Activated T-helper 17 cell treated with anti-CD3 and anti-CD28 coated beads, Interleukin-2, amount 50 U/mL, for 72 hours (primary cell): ENCODE measurements around the gene ADAM12. TPM values are rescaled to one million over a fixed set of nuclear protein-coding genes. Genes with fewer than 3 reads are reported as not detected.

Experiments
- ATAC-seq: fragments of 150-1000 bp; cut with Tn5 transposase; replicated peaks from 2 replicates; pipeline ENCODE4 v1.10.0; 2021; ENCODE audit warnings: mild to moderate bottlenecking, moderate library complexity
- H3K27ac Mint-ChIP-seq: one replicate; pipeline ENCODE4 v1.8.0; 2022; ENCODE audit warnings: mixed read lengths
- H3K27me3 Mint-ChIP-seq: one replicate; pipeline ENCODE4 v1.8.0; 2022; ENCODE audit warnings: mixed read lengths
- H3K36me3 Mint-ChIP-seq: one replicate; pipeline ENCODE4 v1.8.0; 2022; ENCODE audit warnings: low read depth, mild to moderate bottlenecking, mixed read lengths
- H3K4me1 Mint-ChIP-seq: one replicate; pipeline ENCODE4 v1.8.0; 2022; ENCODE audit warnings: mixed read lengths
- H3K4me3 Mint-ChIP-seq: one replicate; pipeline ENCODE4 v1.8.0; 2022; ENCODE audit warnings: mild to moderate bottlenecking, mixed read lengths
- H3K9me3 Mint-ChIP-seq: one replicate; pipeline ENCODE4 v1.8.0; 2022; ENCODE audit warnings: mixed read lengths
- total RNA-seq, 2 donors: library from RNA; stranded (reverse); gene quantifications; one replicate each; pipeline ENCODE4 v1.2.3, GENCODE V29; 2022

Gene ADAM12
- total RNA-seq, 2 donors from 2014 or later = 8.4 to 25.5 TPM

- peaks cover 6% of the 10 kb centered on the region for H3K36me3 Mint-ChIP-seq
- no peaks in the 10 kb centered on the region for H3K27me3 Mint-ChIP-seq
- H3K4me1 Mint-ChIP-seq = no peaks in the 10 kb centered on the region
- no peak overlapping the region for H3K27ac Mint-ChIP-seq
- H3K4me3 Mint-ChIP-seq = no peak overlapping the region
- H3K9me3 Mint-ChIP-seq = peaks cover 7% of the 10 kb centered on the region
- ATAC-seq = no peak
Measured at GRCh38 chr10:126332576-126332975, 55.7 kb downstream of the ADAM12 start.

DNA sequence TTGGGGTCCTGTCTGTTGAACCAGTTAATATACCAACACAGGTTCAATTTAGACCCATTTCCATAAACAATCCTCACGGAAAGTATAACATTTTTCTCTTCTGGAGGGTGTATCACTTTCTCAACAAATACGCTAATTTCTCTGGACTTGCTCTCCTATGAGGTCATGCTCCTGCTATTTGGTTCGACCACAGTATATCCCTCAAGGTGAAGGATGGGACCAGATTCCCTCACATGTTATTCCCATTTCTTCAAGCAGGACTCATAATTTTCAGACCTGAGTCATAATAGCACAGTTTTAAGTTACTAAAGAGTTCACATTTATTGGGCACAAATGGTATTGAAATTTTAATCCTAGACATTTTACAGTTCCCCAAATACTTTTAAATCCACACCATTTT, 57.2 kb downstream of the ADAM12 start:
- ATAC-seq = no peak
- Mint-ChIP-seq H3K4me3 (no peak overlapping the region), H3K36me3 (peaks cover 6% of the 10 kb centered on the region), H3K4me1 (no peaks in the 10 kb centered on the region), H3K27ac (no peak overlapping the region), H3K9me3 (peaks cover 3% of the 10 kb centered on the region), H3K27me3 (no peaks in the 10 kb centered on the region)

- Mint-ChIP-seq H3K27ac (no peak overlapping the region), H3K4me3 (no peak overlapping the region), H3K9me3 (peaks cover 11% of the 10 kb centered on the region), H3K4me1 (no peaks in the 10 kb centered on the region), H3K27me3 (no peaks in the 10 kb centered on the region), H3K36me3 (peaks cover 6% of the 10 kb centered on the region)
- no peak for ATAC-seq
Measured at GRCh38 chr10:126324826-126325225, 63.5 kb downstream of the ADAM12 start.

DNA sequence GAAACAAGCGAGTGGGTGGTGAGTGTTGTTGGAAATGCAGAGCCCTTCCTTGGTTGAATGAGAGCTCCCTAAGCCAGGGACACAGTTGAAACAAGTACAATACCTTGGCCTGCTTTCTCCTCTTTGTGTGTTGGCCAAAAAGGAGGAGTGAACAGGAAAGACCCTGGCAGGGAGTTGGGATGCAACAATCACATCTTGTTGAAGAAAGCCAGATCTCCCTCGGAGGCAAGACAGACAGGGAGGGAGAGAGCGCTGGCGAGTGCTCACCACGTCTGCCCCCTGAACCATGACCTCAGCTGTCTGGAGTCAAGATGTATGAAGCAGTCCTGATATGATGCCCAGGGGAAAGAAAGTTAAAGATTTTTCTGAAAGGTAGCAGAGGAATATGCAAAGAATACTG, 66.8 kb downstream of the ADAM12 start:
- no peak overlapping the region for H3K4me3 Mint-ChIP-seq
- H3K27ac Mint-ChIP-seq = no peak overlapping the region
- H3K27me3 Mint-ChIP-seq = no peaks in the 10 kb centered on the region
- H3K36me3 Mint-ChIP-seq = no peaks in the 10 kb centered on the region
- H3K9me3 Mint-ChIP-seq = peaks cover 8% of the 10 kb centered on the region
- H3K4me1 Mint-ChIP-seq = no peaks in the 10 kb centered on the region
- no peak for ATAC-seq

GRCh38 chr10:126317751-126318150, 70.5 kb downstream of the ADAM12 start:
- ATAC-seq = no peak
- peaks cover 4% of the 10 kb centered on the region for H3K9me3 Mint-ChIP-seq
- H3K36me3 Mint-ChIP-seq = no peaks in the 10 kb centered on the region
- no peak overlapping the region for H3K4me3 Mint-ChIP-seq
- H3K27ac Mint-ChIP-seq = no peak overlapping the region
- H3K4me1 Mint-ChIP-seq = no peaks in the 10 kb centered on the region
- no peaks in the 10 kb centered on the region for H3K27me3 Mint-ChIP-seq

GRCh38 chr10:126315494-126316177, 72.6 kb downstream of the ADAM12 start:
- Mint-ChIP-seq H3K27ac (no peak overlapping the region), H3K4me1 (no peaks in the 10 kb centered on the region), H3K27me3 (no peaks in the 10 kb centered on the region), H3K36me3 (no peaks in the 10 kb centered on the region), H3K9me3 (peaks cover 4% of the 10 kb centered on the region), H3K4me3 (no peak overlapping the region)
- ATAC-seq = no peak

GRCh38 chr10:126314863-126315493, 73.3 kb downstream of the ADAM12 start:
- H3K4me1 Mint-ChIP-seq = no peaks in the 10 kb centered on the region
- ATAC-seq = no peak
- no peak overlapping the region for H3K4me3 Mint-ChIP-seq
- H3K9me3 Mint-ChIP-seq = peaks cover 4% of the 10 kb centered on the region
- no peaks in the 10 kb centered on the region for H3K36me3 Mint-ChIP-seq
- no peaks in the 10 kb centered on the region for H3K27me3 Mint-ChIP-seq
- H3K27ac Mint-ChIP-seq = no peak overlapping the region

GRCh38 chr10:126312167-126312566, 76.1 kb downstream of the ADAM12 start:
- peaks cover 4% of the 10 kb centered on the region for H3K9me3 Mint-ChIP-seq
- H3K36me3 Mint-ChIP-seq = no peaks in the 10 kb centered on the region
- H3K27ac Mint-ChIP-seq = no peak overlapping the region
- H3K4me3 Mint-ChIP-seq = no peak overlapping the region
- no peak for ATAC-seq
- no peaks in the 10 kb centered on the region for H3K4me1 Mint-ChIP-seq
- no peaks in the 10 kb centered on the region for H3K27me3 Mint-ChIP-seq

DNA sequence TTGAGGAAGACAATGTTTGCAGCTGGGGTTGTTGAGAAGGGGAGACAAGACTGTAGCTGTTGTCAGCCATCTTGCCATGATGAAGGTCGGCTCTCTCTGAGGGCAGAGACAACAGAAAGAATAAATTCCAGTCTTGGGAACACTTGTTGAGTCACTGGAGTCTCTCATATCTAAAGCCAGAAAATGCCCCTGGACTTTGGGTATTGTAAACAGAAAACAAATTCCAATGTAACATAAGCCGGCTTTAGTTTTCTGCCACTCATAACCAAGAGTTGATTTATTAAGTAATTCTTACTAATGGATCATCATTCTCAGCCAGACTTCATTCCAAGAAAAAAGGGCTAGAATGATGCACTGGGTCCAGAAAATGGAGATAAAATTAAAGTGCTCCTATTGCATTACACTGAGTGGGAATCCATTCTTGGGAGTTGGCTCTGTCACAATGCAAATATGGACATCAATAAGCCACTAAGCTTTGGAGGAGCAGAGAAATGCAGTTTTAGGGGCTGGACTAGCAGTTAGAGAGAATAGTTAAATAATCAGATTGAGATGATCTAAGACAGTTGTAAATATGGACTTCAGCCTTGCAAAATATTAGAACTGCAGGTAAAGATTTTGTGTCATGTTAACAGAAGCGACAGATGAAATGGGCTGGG, 78.9 kb downstream of the ADAM12 start:
- Mint-ChIP-seq H3K27me3 (no peaks in the 10 kb centered on the region), H3K4me1 (no peaks in the 10 kb centered on the region), H3K9me3 (peaks cover 4% of the 10 kb centered on the region), H3K36me3 (no peaks in the 10 kb centered on the region), H3K4me3 (no peak overlapping the region), H3K27ac (no peak overlapping the region)
- ATAC-seq = no peak

DNA sequence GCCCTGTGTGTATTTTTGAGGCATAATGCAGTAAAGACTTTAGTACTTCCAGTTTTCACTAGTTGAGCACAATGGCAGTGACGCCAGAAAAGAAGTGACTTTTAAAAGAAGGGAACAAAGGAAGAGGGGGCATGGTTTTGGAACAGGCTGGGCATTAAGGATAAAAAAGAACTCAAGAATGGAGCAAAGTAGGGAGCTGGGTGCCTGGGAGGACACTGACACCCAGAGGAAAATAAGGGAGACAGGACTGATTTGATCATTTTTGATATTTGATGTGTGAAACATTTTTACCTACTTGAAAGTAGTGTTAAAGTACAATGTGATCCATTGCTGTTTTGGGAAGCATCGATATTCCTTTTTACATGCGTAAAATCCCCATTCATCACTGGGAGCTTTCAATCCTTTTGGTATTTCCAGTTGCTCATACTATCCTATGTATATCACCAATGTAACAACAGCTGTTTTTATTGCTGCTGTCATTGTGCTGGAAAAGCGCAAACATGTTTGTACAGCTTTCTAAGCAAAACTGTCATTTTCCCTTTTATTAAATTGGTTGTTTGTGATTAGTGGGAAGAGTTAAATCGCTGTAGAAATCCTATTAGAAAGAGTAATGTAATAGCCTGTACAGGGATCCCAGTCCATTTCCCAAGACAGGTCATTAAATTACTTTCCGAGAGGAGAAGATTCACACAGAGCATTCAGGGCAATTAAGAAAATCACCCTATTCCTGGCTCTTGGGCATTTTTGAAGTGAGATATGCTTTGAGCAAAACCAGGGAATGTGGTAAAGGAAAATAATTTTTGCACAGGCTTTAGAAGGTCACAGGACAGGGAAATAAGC, 85.2 kb downstream of the ADAM12 start:
- no peaks in the 10 kb centered on the region for H3K36me3 Mint-ChIP-seq
- no peak overlapping the region for H3K27ac Mint-ChIP-seq
- no peaks in the 10 kb centered on the region for H3K4me1 Mint-ChIP-seq
- no peaks in the 10 kb centered on the region for H3K27me3 Mint-ChIP-seq
- no peak for ATAC-seq
- no peaks in the 10 kb centered on the region for H3K9me3 Mint-ChIP-seq
- no peak overlapping the region for H3K4me3 Mint-ChIP-seq

GRCh38 chr10:126302476-126302756, 85.9 kb downstream of the ADAM12 start:
- no peak overlapping the region for H3K27ac Mint-ChIP-seq
- no peak for ATAC-seq
- H3K36me3 Mint-ChIP-seq = no peaks in the 10 kb centered on the region
- no peaks in the 10 kb centered on the region for H3K27me3 Mint-ChIP-seq
- no peak overlapping the region for H3K4me3 Mint-ChIP-seq
- no peaks in the 10 kb centered on the region for H3K4me1 Mint-ChIP-seq
- no peaks in the 10 kb centered on the region for H3K9me3 Mint-ChIP-seq

GRCh38 chr10:126301701-126302475, 86.4 kb downstream of the ADAM12 start:
- Mint-ChIP-seq H3K36me3 (no peaks in the 10 kb centered on the region), H3K27me3 (no peaks in the 10 kb centered on the region), H3K4me1 (no peaks in the 10 kb centered on the region), H3K4me3 (no peak overlapping the region), H3K9me3 (no peaks in the 10 kb centered on the region), H3K27ac (no peak overlapping the region)
- ATAC-seq = no peak

- no peak overlapping the region for H3K4me3 Mint-ChIP-seq
- peaks cover 3% of the 10 kb centered on the region for H3K9me3 Mint-ChIP-seq
- no peak overlapping the region for H3K27ac Mint-ChIP-seq
- H3K4me1 Mint-ChIP-seq = no peaks in the 10 kb centered on the region
- ATAC-seq = no peak
- H3K27me3 Mint-ChIP-seq = no peaks in the 10 kb centered on the region
- no peaks in the 10 kb centered on the region for H3K36me3 Mint-ChIP-seq
Measured at GRCh38 chr10:126294451-126294850, 93.8 kb downstream of the ADAM12 start.

- H3K27ac Mint-ChIP-seq = no peak overlapping the region
- H3K27me3 Mint-ChIP-seq = no peaks in the 10 kb centered on the region
- H3K36me3 Mint-ChIP-seq = no peaks in the 10 kb centered on the region
- no peak overlapping the region for H3K4me3 Mint-ChIP-seq
- no peaks in the 10 kb centered on the region for H3K4me1 Mint-ChIP-seq
- no peak for ATAC-seq
- no peaks in the 10 kb centered on the region for H3K9me3 Mint-ChIP-seq
Measured at GRCh38 chr10:126290232-126290631, 98.0 kb downstream of the ADAM12 start.
